H1 (cell line): Measurements from ENCODE around the gene HLA-DPB1.

ENCODE experiments used
- BCL11A ChIP-seq, 2 experiments: IDR thresholded peaks; one replicate each; pipeline ENCODE4 v1.6.1; 2011; ENCODE audit warnings: low read depth in 2 of 2, low read length in 2 of 2, mild to moderate bottlenecking in 2 of 2
- CHD1 ChIP-seq: IDR thresholded peaks from 2 replicates; pipeline ENCODE4 v1.6.1; 2012; ENCODE audit warnings: low read depth, low read length, improper control_type of control experiment
- CREB1 ChIP-seq: IDR thresholded peaks from 2 replicates; pipeline ENCODE4 v1.6.1; 2012; ENCODE audit warnings: inconsistent platforms
- EP300 ChIP-seq, 2 experiments: IDR thresholded peaks; 1 replicate in 1 of 2; 2 replicates in 1 of 2; pipeline ENCODE4 v1.6.1; 2011 to 2012; ENCODE audit warnings: low read depth in 2 of 2, low read length in 2 of 2, mild to moderate bottlenecking in 2 of 2, borderline replicate concordance in 1 of 2, inconsistent platforms in 1 of 2, moderate library complexity in 1 of 2
- EZH2 ChIP-seq: fragments of 200-600 bp; sonication (generic); IDR thresholded peaks from 2 replicates; pipeline ENCODE4 v1.7.1; 2012; ENCODE audit warnings: low read depth, mild to moderate bottlenecking, moderate library complexity, low read length, inconsistent platforms; ENCODE audit not compliant: severe bottlenecking
- JUND ChIP-seq: IDR thresholded peaks from 2 replicates; pipeline ENCODE4 v1.6.1; 2011; ENCODE audit warnings: mild to moderate bottlenecking, improper control_type of control experiment, low read length
- MAFK ChIP-seq: IDR thresholded peaks from 2 replicates; pipeline ENCODE4 v1.6.1; 2012; ENCODE audit warnings: low read depth, mild to moderate bottlenecking, improper control_type of control experiment, low read length
- POLR2A ChIP-seq, 2 experiments: IDR thresholded peaks; 1 replicate in 1 of 2; 2 replicates in 1 of 2; pipeline ENCODE4 v1.6.1; 2011; ENCODE audit warnings: low read depth in 2 of 2, low read length in 2 of 2, mild to moderate bottlenecking in 2 of 2; ENCODE audit errors: control extremely low read depth in 1 of 2
- POLR2AphosphoS5 ChIP-seq: IDR thresholded peaks from 2 replicates; pipeline ENCODE4 v1.6.1; 2011; ENCODE audit warnings: low read depth, low read length
- RFX5 ChIP-seq: IDR thresholded peaks from 2 replicates; pipeline ENCODE4 v1.6.1; 2011; ENCODE audit warnings: low read depth, low read length, improper control_type of control experiment, borderline replicate concordance
- RXRA ChIP-seq: IDR thresholded peaks from 2 replicates; pipeline ENCODE4 v1.6.1; 2011; ENCODE audit warnings: low read depth, mild to moderate bottlenecking, low read length, moderate library complexity; ENCODE audit not compliant: insufficient read depth
- SP2 ChIP-seq: IDR thresholded peaks from 2 replicates; pipeline ENCODE4 v1.6.1; 2012; ENCODE audit warnings: mild to moderate bottlenecking, low read length, inconsistent platforms
- TAF1 ChIP-seq: IDR thresholded peaks from 2 replicates; pipeline ENCODE4 v1.6.1; 2011; ENCODE audit warnings: mild to moderate bottlenecking, low read depth, low read length
- TF ChIP-seq, protein P1 (sequence below), 3 experiments: IDR thresholded peaks; 1 replicate in 2 of 3; 2 replicates in 1 of 3; pipeline versions ENCODE4 v1.5.1 to v1.6.1; 2011; ENCODE audit warnings: low read length in 3 of 3, mild to moderate bottlenecking in 3 of 3, inconsistent platforms in 2 of 3, low read depth in 1 of 3, moderate library complexity in 1 of 3; ENCODE audit not compliant: insufficient read depth in 1 of 3; ENCODE audit errors: control extremely low read depth in 1 of 3

DNA sequence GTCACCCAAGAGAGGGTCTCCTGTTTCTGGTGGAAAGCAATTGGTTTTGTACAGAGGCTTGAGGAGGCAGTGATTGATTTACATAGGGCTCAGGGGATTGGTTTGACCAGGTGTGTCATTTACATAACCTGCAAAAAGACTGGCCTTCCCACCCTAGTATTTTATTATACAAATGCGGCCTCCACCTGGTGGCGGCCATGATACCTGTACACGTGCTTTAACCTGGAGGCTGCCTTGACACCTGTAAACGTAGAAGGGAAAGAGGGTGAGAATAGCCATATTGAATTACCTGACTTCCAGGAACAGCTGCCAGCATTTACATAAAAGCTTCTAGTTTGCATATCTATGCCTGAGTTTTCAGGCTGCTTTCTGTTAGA is 48.7 kb downstream of the HLA-DPB1 start:
- TF ChIP-seq, protein P1, sequence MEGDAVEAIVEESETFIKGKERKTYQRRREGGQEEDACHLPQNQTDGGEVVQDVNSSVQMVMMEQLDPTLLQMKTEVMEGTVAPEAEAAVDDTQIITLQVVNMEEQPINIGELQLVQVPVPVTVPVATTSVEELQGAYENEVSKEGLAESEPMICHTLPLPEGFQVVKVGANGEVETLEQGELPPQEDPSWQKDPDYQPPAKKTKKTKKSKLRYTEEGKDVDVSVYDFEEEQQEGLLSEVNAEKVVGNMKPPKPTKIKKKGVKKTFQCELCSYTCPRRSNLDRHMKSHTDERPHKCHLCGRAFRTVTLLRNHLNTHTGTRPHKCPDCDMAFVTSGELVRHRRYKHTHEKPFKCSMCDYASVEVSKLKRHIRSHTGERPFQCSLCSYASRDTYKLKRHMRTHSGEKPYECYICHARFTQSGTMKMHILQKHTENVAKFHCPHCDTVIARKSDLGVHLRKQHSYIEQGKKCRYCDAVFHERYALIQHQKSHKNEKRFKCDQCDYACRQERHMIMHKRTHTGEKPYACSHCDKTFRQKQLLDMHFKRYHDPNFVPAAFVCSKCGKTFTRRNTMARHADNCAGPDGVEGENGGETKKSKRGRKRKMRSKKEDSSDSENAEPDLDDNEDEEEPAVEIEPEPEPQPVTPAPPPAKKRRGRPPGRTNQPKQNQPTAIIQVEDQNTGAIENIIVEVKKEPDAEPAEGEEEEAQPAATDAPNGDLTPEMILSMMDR (IDR thresholded peaks at IDR 0.05; ENCODE audit: control extremely low read depth in 1 of 3, insufficient read depth in 1 of 3, low read depth in 1 of 3, low read length in 3 of 3) = no peak
- TF ChIP-seq POLR2A (IDR thresholded peaks at IDR 0.05; ENCODE audit: control extremely low read depth in 1 of 2, low read depth in 2 of 2, low read length in 2 of 2) (no peak), EP300 (IDR thresholded peaks at IDR 0.05; ENCODE audit: borderline replicate concordance in 1 of 2, low read depth in 2 of 2, low read length in 2 of 2) (no peak), JUND (no peak), SP2 (no peak), CHD1 (no peak), EZH2 (no peak), RXRA (no peak), POLR2AphosphoS5 (no peak), MAFK (no peak), TAF1 (no peak), RFX5 (no peak), BCL11A (IDR thresholded peaks at IDR 0.05; ENCODE audit: low read depth in 2 of 2, low read length in 2 of 2) (no peak), CREB1 (no peak)
